Adrenal gland (tissue), 12 donors: ENCODE measurements around the gene SMPX. TPM values are rescaled to one million over a fixed set of nuclear protein-coding genes. Genes with fewer than 3 reads are reported as not detected.

ENCODE experiments used
- DNase-seq, 7 donors: peaks; one replicate each; pipeline ENCODE4 v3.0.0-alpha.2; 2019 to 2020
- H3K27ac ChIP-seq, 5 donors: fragments of 200-600 bp; sonication (generic) in 4 of 5; 1 replicate in 3 of 5; 2 replicates in 2 of 5; pipeline versions ENCODE4 v1.5.1 to v1.8.0; 2016 to 2020; ENCODE audit warnings: mild to moderate bottlenecking in 1 of 5
- H3K27me3 ChIP-seq: fragments of 200-600 bp; 2 replicates; pipeline ENCODE4 v1.8.0; 2021
- H3K36me3 ChIP-seq, 2 donors: fragments of 200-600 bp; replicated peaks in 1 of 2; 1 replicate in 1 of 2; 2 replicates in 1 of 2; pipeline versions ENCODE4 v1.5.1 to v1.8.0; 2018 to 2022
- H3K4me1 ChIP-seq, 2 donors: fragments of 200-600 bp; replicated peaks in 1 of 2; 1 replicate in 1 of 2; 2 replicates in 1 of 2; pipeline versions ENCODE4 v1.5.1 to v1.8.0; 2018 to 2021
- H3K4me3 ChIP-seq, 4 donors: fragments of 200-600 bp; sonication (generic) in 3 of 4; one replicate each; pipeline ENCODE4 v1.5.1; 2016 to 2018
- H3K9me3 ChIP-seq, 3 donors: fragments of 200-600 bp; sonication (generic) in 1 of 3; replicated peaks in 1 of 3; 1 replicate in 2 of 3; 2 replicates in 1 of 3; pipeline versions ENCODE4 v1.5.1 to v1.8.0; 2016 to 2021
- CTCF ChIP-seq, 6 experiments: fragments of 450-650 bp in 4 of 6; fragments of 200-600 bp in 2 of 6; sonication (generic) in 1 of 6; IDR thresholded peaks; 1 replicate in 5 of 6; 2 replicates in 1 of 6; pipeline versions ENCODE4 v1.5.1 to v1.8.0; 2016 to 2021; ENCODE audit warnings: antibody characterized with exemption in 6 of 6, mild to moderate bottlenecking in 2 of 6, moderate library complexity in 1 of 6
- POLR2A ChIP-seq, 2 donors: fragments of 450-650 bp; IDR thresholded peaks; one replicate each; pipeline ENCODE4 v1.6.1; 2017; ENCODE audit warnings: antibody characterized with exemption in 2 of 2, mild to moderate bottlenecking in 2 of 2, moderate library complexity in 1 of 2
- WGBS, 4 donors: extraction: QIAGEN DNeasy Blood & Tissue Kit in 2 of 4; methylation state at CpG; one replicate each; pipeline versions ENCODE4 v1.1.5 to v1.1.7; 2013 to 2017; 5-methylcytosine and 5-hydroxymethylcytosine counted together
- intact Hi-C, 2 donors: fragments of 100-400 bp; cut with DNase I; formaldehyde crosslinking; loops; one replicate each; pipeline versions ENCODE4 v1.14.1 to v1.15.0; 2022 to 2023
- polyA plus RNA-seq, 3 donors: library from polyadenylated mRNA; stranded (reverse); fragments of 200-250 nt in 2 of 3; fragments of 350-450 nt in 1 of 3; fragmentation: Illumina TruSeq in 1 of 3; extraction: RNeasy Lipid Tissue Mini Kit (QIAGEN cat#74804) in 1 of 3; gene quantifications; one replicate each; pipeline ENCODE4 v1.2.3, GENCODE V29; 2013 to 2014
- total RNA-seq, 9 donors: library from RNA; depleted of rRNA in 4 of 9; stranded (reverse); fragments of >200 nt in 4 of 9; fragments of 120-200 nt in 1 of 9; fragmentation: NEBNext Ultra II Directional in 1 of 9; extraction: Animal tissue kit (Norgen Biotek cat#: 25700) in 1 of 9; gene quantifications; one replicate each; pipeline versions ENCODE4 v1.1.0 to v1.2.4, GENCODE V29; 2013 to 2023
- donor health status: healthy with polysubstance abuse.
- donor health status: Bipolar disorder and iron deficiency.
- donor health status: DM: yes; HTN: yes; CAD: no.
- donor health status: DM: no; HTN: no; CAD: no.
- donor health status: DM: no; HTN: no; CAD: no.
- donor health status: DM: yes; HTN: yes; CAD: no.

SMPX gene
- total and polyA plus RNA-seq, 12 donors = 0.10 TPM; not detected in 11

GRCh38 chrX:21674430-21675186 is 83.3 kb downstream of the SMPX start:
- Histone ChIP-seq H3K4me3 (no peak overlapping the region), H3K36me3 (no peaks in the 10 kb centered on the region), H3K27me3 (peaks cover 5% of the 10 kb centered on the region), H3K27ac (no peak overlapping the region), H3K4me1 (no peaks in the 10 kb centered on the region), H3K9me3 (no peaks in the 10 kb centered on the region)
- no peak for DNase-seq
- 61 to 88% (median 70%) methylated on average over 4 of the region's 4 CpGs for WGBS, 4 donors
- TF ChIP-seq POLR2A (IDR thresholded peaks at IDR 0.05) (no peak), CTCF (IDR thresholded peaks at IDR 0.05) (no peak)
- intact Hi-C loops = no loop called here

- Histone ChIP-seq H3K27me3 (no peaks in the 10 kb centered on the region), H3K4me1 (no peaks in the 10 kb centered on the region), H3K4me3 (no peak overlapping the region), H3K9me3 (no peaks in the 10 kb centered on the region), H3K27ac (no peak overlapping the region), H3K36me3 (no peaks in the 10 kb centered on the region)
- 16 to 60% (median 46%) methylated on average over 3 to 4 of the region's 4 CpGs for WGBS, 4 donors
- DNase-seq = no peak
- intact Hi-C loops = no loop called here
- TF ChIP-seq CTCF (IDR thresholded peaks at IDR 0.05) (no peak), POLR2A (IDR thresholded peaks at IDR 0.05) (no peak)
Measured at GRCh38 chrX:21666679-21667078, 91.2 kb downstream of the SMPX start.

- intact Hi-C loops = no loop called here
Measured at GRCh38 chrX:21666252-21666651, 91.7 kb downstream of the SMPX start.

GRCh38 chrX:21662761-21663160 is 95.2 kb downstream of the SMPX start:
- Histone ChIP-seq H3K27ac (no peak overlapping the region), H3K36me3 (no peaks in the 10 kb centered on the region), H3K4me3 (no peak overlapping the region), H3K27me3 (peaks cover 13% of the 10 kb centered on the region), H3K4me1 (no peaks in the 10 kb centered on the region), H3K9me3 (no peaks in the 10 kb centered on the region)
- 56 to 78% (median 67%) methylated on average over 4 of the region's 4 CpGs for WGBS, 4 donors
- DNase-seq = no peak
- intact Hi-C loops = no loop called here
- no peak for TF ChIP-seq CTCF (IDR thresholded peaks at IDR 0.05)
- no peak for TF ChIP-seq POLR2A (IDR thresholded peaks at IDR 0.05)

More at GRCh38 chrX:21666252-21666651, 91.7 kb downstream of the SMPX start:
- Histone ChIP-seq H3K27me3 (no peaks in the 10 kb centered on the region), H3K36me3 (no peaks in the 10 kb centered on the region), H3K4me1 (no peaks in the 10 kb centered on the region), H3K4me3 (no peak overlapping the region), H3K27ac (no peak overlapping the region), H3K9me3 (no peaks in the 10 kb centered on the region)
- no peak for DNase-seq
- WGBS, 4 donors = 55 to 79% (median 61%) methylated on average over 2 to 4 of the region's 4 CpGs
- TF ChIP-seq POLR2A (IDR thresholded peaks at IDR 0.05) = no peak
- no peak for TF ChIP-seq CTCF (IDR thresholded peaks at IDR 0.05)
